Measurements from ENCODE around the gene ENTHD1.

ENTHD1 gene

DNA sequence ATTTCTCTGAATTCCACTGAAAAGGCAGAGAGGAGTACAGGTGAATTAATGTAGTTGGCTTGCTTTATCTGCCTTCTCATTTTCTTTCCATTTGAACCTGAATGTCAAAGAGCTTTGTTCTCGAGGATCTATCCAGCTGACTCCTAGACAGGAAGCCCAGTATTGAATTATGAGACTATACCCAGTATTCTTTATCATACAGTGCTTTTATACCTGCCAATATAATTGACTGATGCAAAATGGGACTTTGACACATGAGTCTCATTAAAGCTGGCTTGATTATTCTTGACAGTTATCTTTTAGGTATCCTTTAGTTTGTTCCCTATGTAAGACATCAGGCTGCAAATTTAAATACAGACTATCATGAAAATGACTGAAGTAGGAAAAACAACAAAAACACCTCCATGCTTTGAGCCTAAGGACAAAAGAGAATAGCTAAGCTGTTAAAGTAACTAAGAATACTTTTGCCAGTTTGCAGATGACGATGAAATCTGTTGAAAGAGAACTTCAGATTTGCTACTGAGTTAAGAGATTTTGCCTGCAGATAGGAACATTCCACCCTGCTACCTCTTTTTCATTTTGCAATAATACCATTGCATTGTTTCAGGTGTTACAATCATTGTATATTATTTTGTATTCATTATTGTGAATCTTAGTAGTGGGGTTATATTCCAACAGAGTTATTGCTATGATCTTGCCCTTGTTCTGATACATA, 117.1 kb downstream of the ENTHD1 start:
- TF ChIP-seq, protein P1, sequence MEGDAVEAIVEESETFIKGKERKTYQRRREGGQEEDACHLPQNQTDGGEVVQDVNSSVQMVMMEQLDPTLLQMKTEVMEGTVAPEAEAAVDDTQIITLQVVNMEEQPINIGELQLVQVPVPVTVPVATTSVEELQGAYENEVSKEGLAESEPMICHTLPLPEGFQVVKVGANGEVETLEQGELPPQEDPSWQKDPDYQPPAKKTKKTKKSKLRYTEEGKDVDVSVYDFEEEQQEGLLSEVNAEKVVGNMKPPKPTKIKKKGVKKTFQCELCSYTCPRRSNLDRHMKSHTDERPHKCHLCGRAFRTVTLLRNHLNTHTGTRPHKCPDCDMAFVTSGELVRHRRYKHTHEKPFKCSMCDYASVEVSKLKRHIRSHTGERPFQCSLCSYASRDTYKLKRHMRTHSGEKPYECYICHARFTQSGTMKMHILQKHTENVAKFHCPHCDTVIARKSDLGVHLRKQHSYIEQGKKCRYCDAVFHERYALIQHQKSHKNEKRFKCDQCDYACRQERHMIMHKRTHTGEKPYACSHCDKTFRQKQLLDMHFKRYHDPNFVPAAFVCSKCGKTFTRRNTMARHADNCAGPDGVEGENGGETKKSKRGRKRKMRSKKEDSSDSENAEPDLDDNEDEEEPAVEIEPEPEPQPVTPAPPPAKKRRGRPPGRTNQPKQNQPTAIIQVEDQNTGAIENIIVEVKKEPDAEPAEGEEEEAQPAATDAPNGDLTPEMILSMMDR (IDR thresholded peaks at IDR 0.05; ENCODE audit: extremely low read depth, missing control alignments) = no peak
- DNase-seq (ENCODE audit: low spot score) = no peak

DNA sequence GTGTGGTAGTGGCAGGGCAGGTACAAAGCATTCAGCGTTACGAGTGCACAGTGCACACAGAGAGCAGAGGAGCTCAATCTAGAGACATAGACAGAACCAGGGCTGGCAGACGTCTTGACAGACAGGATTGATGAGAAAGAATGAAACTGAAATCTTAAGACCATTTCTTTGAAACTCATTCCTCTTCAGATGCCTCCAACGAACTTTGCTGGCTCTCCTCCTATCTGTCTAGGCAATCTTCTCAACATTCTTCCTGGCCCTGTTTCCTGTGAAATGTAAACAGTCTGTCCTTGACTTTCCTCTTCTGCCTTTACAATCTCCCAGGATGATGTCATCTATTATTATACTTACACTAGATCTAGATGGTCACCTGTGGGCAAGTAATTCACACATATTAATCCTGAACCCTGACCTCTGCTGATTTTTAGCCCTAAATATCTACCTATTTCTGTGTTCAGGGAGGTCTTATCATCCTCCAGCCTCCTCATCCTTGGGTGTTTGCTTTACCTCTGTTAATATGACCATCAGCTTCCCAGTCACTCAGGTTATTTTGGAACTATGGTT, 119.5 kb downstream of the ENTHD1 start:
- peak; percentile 67 for DNase-seq (ENCODE audit: low spot score)
- TF ChIP-seq, protein P1 (IDR thresholded peaks at IDR 0.05; ENCODE audit: extremely low read depth, missing control alignments) = no peak

DNA sequence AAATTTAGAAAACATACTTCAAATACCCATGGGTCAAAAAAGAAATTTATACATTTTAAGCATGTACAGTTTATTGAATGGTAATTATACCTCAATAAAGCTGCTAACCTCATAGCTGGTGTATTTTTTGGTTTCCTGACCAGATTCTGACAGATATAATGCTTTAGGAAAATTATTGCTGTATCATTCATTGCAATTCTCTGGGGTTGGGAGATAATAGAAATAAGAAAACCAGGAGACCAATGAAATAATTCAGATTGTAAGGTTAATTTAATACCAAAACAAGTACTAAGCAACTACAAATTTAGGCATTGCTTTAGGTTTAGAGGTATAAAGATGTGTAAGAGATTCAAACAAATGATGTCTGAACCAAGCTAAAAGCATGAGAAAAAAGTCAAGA, 120.1 kb downstream of the ENTHD1 start:
- no peak for DNase-seq (ENCODE audit: low spot score)
- TF ChIP-seq, protein P1 (IDR thresholded peaks at IDR 0.05; ENCODE audit: extremely low read depth, missing control alignments) = no peak

DNA sequence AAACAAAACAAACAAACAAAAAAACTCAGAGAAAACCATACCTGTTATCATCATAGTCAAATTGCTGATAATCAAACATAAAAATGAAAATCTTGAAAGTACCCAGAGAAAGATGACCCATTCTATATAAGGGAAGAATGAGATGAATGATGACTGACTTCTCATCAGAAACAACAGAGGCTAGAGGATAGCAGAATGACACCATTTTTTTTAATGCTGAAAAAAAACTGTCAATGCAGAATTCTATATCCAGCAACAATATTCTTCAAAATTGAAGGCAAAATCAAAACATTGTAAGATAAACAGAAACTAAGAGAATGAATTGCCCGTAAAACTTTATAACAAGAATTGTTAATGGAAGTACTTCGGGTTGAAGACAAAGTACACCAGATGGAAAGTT, 122.1 kb downstream of the ENTHD1 start:
- TF ChIP-seq, protein P1 (IDR thresholded peaks at IDR 0.05; ENCODE audit: extremely low read depth, missing control alignments) = no peak
- no peak for DNase-seq (ENCODE audit: low spot score)

DNA sequence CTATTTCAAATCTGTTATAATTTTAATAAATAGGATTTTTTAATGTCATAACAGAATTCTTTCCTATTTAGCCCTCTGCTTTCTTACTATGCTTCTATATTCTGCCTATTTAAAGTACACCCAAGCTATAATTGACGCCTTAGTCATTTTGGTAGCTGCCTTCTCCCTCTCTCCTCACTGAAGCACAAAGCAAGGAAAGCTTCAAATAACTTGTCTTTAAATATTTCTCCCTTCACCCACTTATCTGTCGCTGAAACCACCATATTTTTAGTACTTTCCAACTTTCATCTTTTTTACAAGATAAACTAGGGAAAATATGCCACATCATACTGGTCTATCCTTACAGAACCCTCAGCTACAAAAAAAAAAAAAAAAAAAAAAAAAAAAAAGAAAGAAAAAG, 127.9 kb downstream of the ENTHD1 start:
- TF ChIP-seq, protein P1 (IDR thresholded peaks at IDR 0.05; ENCODE audit: extremely low read depth, missing control alignments) = no peak
- no peak for DNase-seq (ENCODE audit: low spot score)

DNA sequence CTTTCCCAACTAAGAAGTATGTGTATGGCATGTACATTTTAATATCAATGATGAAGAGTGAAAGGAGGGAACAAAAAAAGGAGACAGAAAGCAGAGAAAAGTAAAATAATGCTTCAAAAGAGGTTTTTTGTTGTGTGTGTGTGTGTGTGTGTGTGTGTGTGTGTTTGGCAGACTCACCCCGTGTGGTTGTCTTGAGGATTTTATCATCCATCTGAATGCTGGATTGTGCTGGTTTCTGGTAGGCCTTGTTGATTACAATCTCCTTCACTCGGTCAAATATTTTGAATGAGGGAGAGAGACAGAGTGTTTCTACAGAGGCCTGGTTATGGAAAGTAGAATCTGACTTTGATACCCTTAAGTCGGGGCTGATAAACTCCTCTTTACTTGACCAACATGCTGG, 128.5 kb downstream of the ENTHD1 start:
- DNase-seq (ENCODE audit: low spot score) = no peak
- TF ChIP-seq, protein P1 (IDR thresholded peaks at IDR 0.05; ENCODE audit: extremely low read depth, missing control alignments) = no peak

DNA sequence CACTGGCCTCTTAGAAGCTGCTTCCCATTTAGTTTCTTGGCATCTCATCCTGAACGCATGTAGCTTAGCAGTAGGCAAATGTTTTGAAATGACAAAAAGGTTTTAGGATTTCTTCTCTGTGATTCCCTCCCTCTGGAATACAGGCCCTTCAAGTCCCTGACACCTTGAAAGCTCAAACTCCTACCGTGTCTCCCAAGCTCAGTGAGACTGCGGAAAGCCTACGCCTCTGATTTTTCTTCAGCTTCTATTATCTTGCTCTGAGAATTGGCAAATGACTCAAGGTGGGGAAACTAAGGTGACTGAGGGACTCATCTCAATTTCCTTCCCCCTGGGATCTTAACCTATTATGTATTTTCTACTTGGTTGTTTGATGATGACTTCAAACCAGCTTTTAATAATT, 130.3 kb downstream of the ENTHD1 start:
- TF ChIP-seq, protein P1 (IDR thresholded peaks at IDR 0.05; ENCODE audit: extremely low read depth, missing control alignments) = no peak
- DNase-seq (ENCODE audit: low spot score) = no peak
